ENCODE data around the gene ALG10B. TPM values are rescaled to one million over a fixed set of nuclear protein-coding genes. Genes with fewer than 3 reads are reported as not detected.
A peak's percentile ranks its signal among the peaks of the same experiment; 100 is the strongest.
"Not testable (repeated sequence)": the region's sequence is repeated elsewhere in the genome, so short reads cannot be mapped to it uniquely, and the experiment has no call there.

Gene ALG10B
- total and polyA plus RNA-seq, 8 donors: 9.3 to 15.1 (median 12.9) TPM

DNA sequence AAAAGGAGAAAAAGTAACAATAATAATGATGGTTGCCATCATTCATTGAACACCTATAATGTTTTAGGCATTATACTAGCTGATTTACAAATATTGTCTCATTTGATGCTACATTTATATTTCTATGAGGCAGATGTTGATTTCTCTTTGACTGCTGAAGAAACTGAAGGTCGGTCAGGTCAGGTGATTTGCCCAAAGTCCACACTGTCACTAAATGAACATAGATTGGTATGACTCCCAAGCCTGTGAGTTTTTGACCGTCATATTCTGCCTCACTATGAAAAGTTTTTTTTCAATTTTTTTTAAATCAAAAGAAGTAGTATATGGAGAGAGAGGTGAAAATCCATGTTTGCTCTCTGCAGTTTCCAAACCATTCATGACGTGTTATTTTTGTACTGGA, 10.8 kb downstream of the ALG10B start:
- H3K27me3 ChIP-seq: no peaks in the 10 kb centered on the region
- no peak overlapping the region for H3K4me3 ChIP-seq
- H3K4me1 ChIP-seq: no peaks in the 10 kb centered on the region
- ATAC-seq: no peak
- H3K9me3 ChIP-seq: no peaks in the 10 kb centered on the region
- TF ChIP-seq, protein P1, sequence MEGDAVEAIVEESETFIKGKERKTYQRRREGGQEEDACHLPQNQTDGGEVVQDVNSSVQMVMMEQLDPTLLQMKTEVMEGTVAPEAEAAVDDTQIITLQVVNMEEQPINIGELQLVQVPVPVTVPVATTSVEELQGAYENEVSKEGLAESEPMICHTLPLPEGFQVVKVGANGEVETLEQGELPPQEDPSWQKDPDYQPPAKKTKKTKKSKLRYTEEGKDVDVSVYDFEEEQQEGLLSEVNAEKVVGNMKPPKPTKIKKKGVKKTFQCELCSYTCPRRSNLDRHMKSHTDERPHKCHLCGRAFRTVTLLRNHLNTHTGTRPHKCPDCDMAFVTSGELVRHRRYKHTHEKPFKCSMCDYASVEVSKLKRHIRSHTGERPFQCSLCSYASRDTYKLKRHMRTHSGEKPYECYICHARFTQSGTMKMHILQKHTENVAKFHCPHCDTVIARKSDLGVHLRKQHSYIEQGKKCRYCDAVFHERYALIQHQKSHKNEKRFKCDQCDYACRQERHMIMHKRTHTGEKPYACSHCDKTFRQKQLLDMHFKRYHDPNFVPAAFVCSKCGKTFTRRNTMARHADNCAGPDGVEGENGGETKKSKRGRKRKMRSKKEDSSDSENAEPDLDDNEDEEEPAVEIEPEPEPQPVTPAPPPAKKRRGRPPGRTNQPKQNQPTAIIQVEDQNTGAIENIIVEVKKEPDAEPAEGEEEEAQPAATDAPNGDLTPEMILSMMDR (IDR thresholded peaks at IDR 0.05): no peak
- no peak overlapping the region for H3K27ac ChIP-seq
- no peaks in the 10 kb centered on the region for H3K36me3 ChIP-seq
- no peak for DNase-seq
- intact Hi-C loops (cut with DNase I): no loop called here

DNA sequence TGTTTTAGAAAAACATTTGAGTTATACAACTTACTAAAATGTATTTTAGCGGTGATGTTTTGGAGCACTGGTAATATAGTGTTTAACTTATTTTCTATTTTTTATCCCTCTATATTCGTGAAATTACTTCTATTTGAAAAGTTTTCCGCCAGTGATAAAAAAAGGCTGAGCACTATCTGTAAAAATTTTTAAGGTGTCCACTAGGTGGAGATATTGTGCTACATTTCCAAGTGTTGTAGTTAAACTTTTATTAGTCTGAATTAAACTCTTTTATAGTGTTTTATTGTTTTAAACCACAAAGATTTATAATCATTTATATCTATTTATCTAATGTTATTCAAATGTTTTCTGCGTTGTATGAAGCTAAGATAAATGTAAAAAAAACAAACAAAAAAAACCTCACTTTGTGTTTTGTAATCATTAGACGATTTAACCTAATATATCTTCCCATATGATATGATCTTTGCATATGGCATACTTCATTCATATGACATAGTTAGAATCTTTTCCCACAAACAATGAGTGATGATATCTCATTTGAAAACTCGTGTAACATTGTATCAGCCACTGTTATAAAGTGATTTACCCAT, 11.8 kb downstream of the ALG10B start:
- Histone ChIP-seq H3K9me3 (no peaks in the 10 kb centered on the region), H3K4me1 (no peaks in the 10 kb centered on the region), H3K36me3 (no peaks in the 10 kb centered on the region), H3K4me3 (no peak overlapping the region), H3K27ac (no peak overlapping the region), H3K27me3 (no peaks in the 10 kb centered on the region)
- intact Hi-C loops (cut with DNase I): no loop called here
- DNase-seq (peak in 1 of 4 donors; percentile 12), ATAC-seq (peak; percentile 63)
- TF ChIP-seq, protein P1 (IDR thresholded peaks at IDR 0.05): peak; percentile 54 to 56

DNA sequence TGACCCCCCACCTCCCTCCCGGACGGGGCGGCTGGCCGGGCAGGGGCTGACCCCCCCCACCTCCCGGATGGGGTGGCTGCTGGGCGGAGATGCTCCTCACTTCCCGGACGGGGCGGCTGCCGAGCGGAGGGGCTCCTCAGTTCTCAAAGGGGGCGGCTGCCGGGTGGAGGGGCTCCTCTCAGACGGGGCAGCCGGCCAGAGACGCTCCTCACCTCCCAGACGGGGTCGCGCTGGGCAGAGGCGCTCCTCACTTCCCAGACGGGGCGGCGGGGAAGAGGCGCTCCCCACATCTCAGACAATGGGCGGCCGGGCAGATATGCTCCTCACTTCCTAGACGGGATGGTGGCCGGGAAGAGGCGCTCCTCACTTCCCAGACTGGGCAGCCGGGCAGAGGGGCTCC, 13.8 kb downstream of the ALG10B start:
- ATAC-seq; H3K4me1 ChIP-seq; H3K9me3 ChIP-seq; H3K27me3 ChIP-seq; H3K27ac ChIP-seq; H3K36me3 ChIP-seq; intact Hi-C loops (cut with DNase I); H3K4me3 ChIP-seq: not testable (repeated sequence)
- peak in 1 of 4 donors; percentile 68 for DNase-seq

DNA sequence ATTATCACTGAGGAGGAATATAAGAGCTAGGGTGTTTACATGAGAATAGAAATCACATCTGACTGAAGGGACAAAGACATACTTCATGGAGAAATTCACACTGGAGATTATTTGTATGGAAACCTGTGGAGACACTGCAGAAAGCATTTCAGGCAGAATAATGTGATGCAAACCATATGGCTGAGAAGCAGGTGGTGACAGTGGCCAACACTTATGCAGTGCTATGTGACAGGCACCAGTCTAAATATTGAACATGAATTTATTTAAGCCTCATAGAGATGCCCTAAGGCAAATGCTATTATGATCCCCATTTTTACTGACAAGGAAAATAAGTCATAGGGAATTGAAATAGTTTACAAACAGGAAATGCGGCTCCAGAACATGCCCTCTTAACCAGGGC, 16.2 kb downstream of the ALG10B start:
- intact Hi-C loops (cut with DNase I): no loop called here
- ATAC-seq (no peak), DNase-seq (no peak)
- Histone ChIP-seq H3K36me3 (no peaks in the 10 kb centered on the region), H3K4me3 (no peak overlapping the region), H3K27me3 (no peaks in the 10 kb centered on the region), H3K4me1 (no peaks in the 10 kb centered on the region), H3K27ac (no peak overlapping the region), H3K9me3 (no peaks in the 10 kb centered on the region)
- TF ChIP-seq, protein P1 (IDR thresholded peaks at IDR 0.05): no peak

DNA sequence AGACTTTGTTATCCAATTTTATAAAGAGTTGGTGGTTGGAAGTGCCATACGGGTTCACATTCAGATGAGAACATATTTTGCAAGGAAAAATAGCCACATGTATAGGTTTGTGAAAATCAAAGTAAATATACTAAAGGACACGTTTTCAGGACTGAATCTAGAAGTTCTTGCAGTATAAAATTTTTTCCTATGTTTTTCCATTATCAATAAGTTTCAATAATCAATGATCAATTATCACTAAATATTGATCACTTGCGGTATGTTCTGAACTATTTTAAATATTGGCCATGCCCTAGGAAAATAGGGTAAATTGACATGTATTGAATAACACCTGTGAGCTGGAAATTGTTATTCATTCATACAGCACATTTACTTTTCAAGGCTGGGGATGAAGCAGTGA, 25.9 kb downstream of the ALG10B start:
- ATAC-seq (no peak), DNase-seq (no peak)
- intact Hi-C loops (cut with DNase I): no loop called here
- H3K36me3 ChIP-seq: no peaks in the 10 kb centered on the region
- H3K27ac ChIP-seq: no peak overlapping the region
- H3K4me1 ChIP-seq: no peaks in the 10 kb centered on the region
- H3K4me3 ChIP-seq: no peak overlapping the region
- H3K9me3 ChIP-seq: no peaks in the 10 kb centered on the region
- H3K27me3 ChIP-seq: no peaks in the 10 kb centered on the region
- TF ChIP-seq, protein P1 (IDR thresholded peaks at IDR 0.05): no peak

DNA sequence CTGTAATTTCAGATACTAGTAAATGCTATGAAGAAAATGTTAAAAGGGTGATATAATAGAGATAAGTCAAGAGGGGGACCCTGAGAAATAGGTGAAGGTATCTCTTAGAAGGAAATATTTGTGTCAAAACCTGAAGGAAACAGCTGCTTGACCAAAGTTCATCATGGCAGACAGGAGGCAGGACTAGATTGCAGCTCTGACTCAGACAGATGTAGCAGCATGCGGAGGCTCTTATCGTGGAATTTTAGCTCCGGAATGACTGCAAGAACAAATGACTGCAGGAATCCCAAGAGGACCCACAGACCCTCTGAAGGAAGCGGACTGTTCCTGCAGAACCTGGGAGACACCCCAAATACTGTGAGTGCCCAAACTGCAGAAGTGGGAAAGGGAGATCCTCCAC, 26.7 kb downstream of the ALG10B start:
- DNase-seq; ATAC-seq; H3K27me3 ChIP-seq; H3K4me1 ChIP-seq; H3K4me3 ChIP-seq; H3K9me3 ChIP-seq; intact Hi-C loops (cut with DNase I); H3K27ac ChIP-seq; H3K36me3 ChIP-seq: not testable (repeated sequence)

DNA sequence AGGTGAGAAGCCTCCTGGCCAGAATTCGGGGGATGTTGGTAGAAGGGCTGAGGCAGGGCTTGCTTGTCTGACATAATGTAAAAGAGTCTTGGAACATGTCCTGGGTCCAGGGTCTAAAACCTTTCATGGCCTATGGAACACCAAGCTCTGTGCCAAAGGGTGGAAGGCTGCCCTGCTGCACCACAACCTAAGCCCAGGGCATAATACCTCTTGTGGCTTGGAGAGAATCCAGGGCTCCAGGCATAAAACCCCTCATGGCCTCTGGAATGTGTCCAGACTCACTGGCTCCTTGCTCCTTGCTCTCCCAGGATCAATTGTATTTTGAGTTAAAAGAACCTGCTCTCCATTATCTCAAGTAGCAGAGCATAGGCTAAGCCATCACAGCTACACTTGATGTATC, 27.3 kb downstream of the ALG10B start:
- intact Hi-C loops (cut with DNase I); H3K36me3 ChIP-seq; H3K9me3 ChIP-seq; H3K27ac ChIP-seq; ATAC-seq; H3K4me1 ChIP-seq; H3K4me3 ChIP-seq; DNase-seq; H3K27me3 ChIP-seq: not testable (repeated sequence)

All from left lung (tissue), 10 donors.